ENCODE results near the gene FAF1.
A peak's percentile ranks its signal among the peaks of the same experiment; 100 is the strongest.

DNA sequence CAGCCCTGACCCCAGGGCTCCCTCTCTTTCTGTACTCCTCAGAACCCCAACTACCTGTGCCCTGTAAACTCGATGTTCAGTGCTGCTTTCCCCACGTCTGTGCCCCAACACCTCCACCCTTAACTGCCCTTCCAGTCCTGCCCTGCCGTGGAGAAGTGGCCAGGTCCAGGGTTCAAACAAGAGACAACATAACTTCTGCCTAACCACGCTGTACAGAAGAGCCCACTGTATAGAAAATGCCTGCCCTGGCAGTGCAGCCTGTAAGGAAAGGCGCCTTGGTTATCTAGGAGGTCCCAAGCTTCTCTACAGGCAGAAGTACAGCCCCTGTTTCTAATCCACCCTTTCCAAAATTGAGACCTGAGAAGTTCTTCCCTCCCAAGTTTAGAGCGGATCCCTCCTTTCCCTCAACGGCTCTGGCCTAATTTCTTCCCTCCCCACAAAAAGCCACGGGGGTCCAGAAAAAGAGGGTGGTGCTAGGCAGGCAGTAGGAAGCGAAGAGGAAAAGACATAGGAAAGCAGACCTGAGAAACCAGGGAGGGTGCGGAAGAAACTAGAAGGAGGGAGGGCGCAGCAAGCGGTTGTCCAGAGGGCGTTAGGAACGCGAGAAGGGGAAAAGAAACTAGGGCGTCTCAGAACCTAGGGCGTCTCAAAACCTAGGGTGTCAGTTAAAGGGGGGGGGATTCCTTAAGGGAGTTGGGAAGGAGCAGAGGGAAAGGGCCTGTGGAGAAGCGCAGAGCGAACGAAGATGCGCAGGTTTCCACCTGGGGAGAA lies 540.0 kb downstream of the FAF1 start:
- no peak for TF ChIP-seq RBBP5 (IDR thresholded peaks at IDR 0.05; ENCODE audit: borderline replicate concordance, low read depth, low read length)
- TF ChIP-seq, protein P1, sequence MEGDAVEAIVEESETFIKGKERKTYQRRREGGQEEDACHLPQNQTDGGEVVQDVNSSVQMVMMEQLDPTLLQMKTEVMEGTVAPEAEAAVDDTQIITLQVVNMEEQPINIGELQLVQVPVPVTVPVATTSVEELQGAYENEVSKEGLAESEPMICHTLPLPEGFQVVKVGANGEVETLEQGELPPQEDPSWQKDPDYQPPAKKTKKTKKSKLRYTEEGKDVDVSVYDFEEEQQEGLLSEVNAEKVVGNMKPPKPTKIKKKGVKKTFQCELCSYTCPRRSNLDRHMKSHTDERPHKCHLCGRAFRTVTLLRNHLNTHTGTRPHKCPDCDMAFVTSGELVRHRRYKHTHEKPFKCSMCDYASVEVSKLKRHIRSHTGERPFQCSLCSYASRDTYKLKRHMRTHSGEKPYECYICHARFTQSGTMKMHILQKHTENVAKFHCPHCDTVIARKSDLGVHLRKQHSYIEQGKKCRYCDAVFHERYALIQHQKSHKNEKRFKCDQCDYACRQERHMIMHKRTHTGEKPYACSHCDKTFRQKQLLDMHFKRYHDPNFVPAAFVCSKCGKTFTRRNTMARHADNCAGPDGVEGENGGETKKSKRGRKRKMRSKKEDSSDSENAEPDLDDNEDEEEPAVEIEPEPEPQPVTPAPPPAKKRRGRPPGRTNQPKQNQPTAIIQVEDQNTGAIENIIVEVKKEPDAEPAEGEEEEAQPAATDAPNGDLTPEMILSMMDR (IDR thresholded peaks at IDR 0.05; ENCODE audit: control extremely low read depth in 1 of 3, insufficient read depth in 1 of 3, low read depth in 1 of 3, low read length in 3 of 3) = no peak
- TF ChIP-seq RFX5 (IDR thresholded peaks at IDR 0.05; ENCODE audit: borderline replicate concordance, low read depth, low read length) = no peak
- TF ChIP-seq RXRA (IDR thresholded peaks at IDR 0.05; ENCODE audit: insufficient read depth, low read depth, low read length) = no peak
- no peak for TF ChIP-seq TCF12 (IDR thresholded peaks at IDR 0.05; ENCODE audit: low read depth, low read length)
- TF ChIP-seq POLR2AphosphoS5 (IDR thresholded peaks at IDR 0.05; ENCODE audit: low read depth, low read length) = no peak
- no peak for TF ChIP-seq EGR1 (IDR thresholded peaks at IDR 0.05; ENCODE audit: borderline replicate concordance, low read depth, low read length)
- TF ChIP-seq EZH2 (IDR thresholded peaks at IDR 0.05; ENCODE audit: low read depth, low read length, severe bottlenecking) = peak; percentile 40
- no peak for TF ChIP-seq POLR2A (IDR thresholded peaks at IDR 0.05; ENCODE audit: control extremely low read depth in 1 of 2, low read depth in 2 of 2, low read length in 2 of 2)

All from H1 (cell line).